Mammary epithelial cell (primary cell): ENCODE results near the gene CDKN1C.

Source experiments
- CTCF ChIP-seq, 2 donors: IDR thresholded peaks in 1 of 2; conservative IDR thresholded peaks in 1 of 2; 2 replicates each; pipeline ENCODE4 v1.5.1; 2011 to 2012; ENCODE audit warnings: inconsistent platforms in 2 of 2, low read length in 2 of 2, mild to moderate bottlenecking in 2 of 2, control low read depth in 1 of 2, low read depth in 1 of 2; ENCODE audit not compliant: insufficient read depth in 1 of 2; ENCODE audit errors: extremely low read depth in 1 of 2
- EZH2 ChIP-seq: IDR thresholded peaks from 2 replicates; pipeline ENCODE4 v1.6.1; 2012; ENCODE audit warnings: low read length, inconsistent platforms, borderline replicate concordance

GRCh38 chr11:2915473-2915872 is 29.9 kb upstream of the CDKN1C start:
- no peak for TF ChIP-seq CTCF (conservative IDR thresholded peaks at IDR 0.05 in 1 of 2, IDR thresholded peaks at IDR 0.05 in 1 of 2; ENCODE audit: extremely low read depth in 1 of 2, insufficient read depth in 1 of 2, low read depth in 1 of 2, low read length in 2 of 2)
- no peak for TF ChIP-seq EZH2
